HFF-Myc (cell line): ENCODE results near the gene TESMIN.

ENCODE experiments used
- DNase-seq: peaks from one replicate; pipeline ENCODE4 v3.0.0-alpha.2; 2011; ENCODE audit warnings: low read depth; ENCODE audit errors: extremely low read depth
- H3K4me3 ChIP-seq: replicated peaks from 2 replicates; pipeline ENCODE4 v1.5.1; 2011; ENCODE audit warnings: low read depth, mild to moderate bottlenecking, control low read depth, low read length
- TF ChIP-seq, protein P1 (sequence below): IDR thresholded peaks from 2 replicates; pipeline ENCODE4 v1.5.1; 2012; ENCODE audit warnings: mild to moderate bottlenecking, low read depth, low read length, control low read depth; ENCODE audit errors: missing control alignments

TESMIN gene

DNA sequence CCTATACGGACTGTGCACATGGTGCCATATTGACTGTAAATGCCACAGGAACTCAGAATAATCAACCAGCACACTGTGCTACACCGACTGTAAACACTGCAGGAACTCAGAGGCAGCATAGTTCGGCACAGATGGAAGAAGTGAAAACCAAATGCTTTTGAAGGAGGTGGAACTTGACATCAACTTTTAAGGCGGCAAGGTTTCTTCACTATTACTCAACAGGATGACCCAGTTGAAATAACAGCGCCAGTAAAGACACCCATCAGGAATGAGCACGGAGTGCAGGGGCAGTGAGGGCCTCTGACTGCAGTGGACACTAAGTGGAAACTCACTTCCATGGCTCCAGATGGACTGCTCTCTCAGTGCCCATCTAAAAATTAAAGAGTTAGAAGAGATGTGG, 15.7 kb downstream of the TESMIN start:
- H3K4me3 ChIP-seq = no peak overlapping the region
- DNase-seq = no peak
- TF ChIP-seq, protein P1, sequence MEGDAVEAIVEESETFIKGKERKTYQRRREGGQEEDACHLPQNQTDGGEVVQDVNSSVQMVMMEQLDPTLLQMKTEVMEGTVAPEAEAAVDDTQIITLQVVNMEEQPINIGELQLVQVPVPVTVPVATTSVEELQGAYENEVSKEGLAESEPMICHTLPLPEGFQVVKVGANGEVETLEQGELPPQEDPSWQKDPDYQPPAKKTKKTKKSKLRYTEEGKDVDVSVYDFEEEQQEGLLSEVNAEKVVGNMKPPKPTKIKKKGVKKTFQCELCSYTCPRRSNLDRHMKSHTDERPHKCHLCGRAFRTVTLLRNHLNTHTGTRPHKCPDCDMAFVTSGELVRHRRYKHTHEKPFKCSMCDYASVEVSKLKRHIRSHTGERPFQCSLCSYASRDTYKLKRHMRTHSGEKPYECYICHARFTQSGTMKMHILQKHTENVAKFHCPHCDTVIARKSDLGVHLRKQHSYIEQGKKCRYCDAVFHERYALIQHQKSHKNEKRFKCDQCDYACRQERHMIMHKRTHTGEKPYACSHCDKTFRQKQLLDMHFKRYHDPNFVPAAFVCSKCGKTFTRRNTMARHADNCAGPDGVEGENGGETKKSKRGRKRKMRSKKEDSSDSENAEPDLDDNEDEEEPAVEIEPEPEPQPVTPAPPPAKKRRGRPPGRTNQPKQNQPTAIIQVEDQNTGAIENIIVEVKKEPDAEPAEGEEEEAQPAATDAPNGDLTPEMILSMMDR = no peak

DNA sequence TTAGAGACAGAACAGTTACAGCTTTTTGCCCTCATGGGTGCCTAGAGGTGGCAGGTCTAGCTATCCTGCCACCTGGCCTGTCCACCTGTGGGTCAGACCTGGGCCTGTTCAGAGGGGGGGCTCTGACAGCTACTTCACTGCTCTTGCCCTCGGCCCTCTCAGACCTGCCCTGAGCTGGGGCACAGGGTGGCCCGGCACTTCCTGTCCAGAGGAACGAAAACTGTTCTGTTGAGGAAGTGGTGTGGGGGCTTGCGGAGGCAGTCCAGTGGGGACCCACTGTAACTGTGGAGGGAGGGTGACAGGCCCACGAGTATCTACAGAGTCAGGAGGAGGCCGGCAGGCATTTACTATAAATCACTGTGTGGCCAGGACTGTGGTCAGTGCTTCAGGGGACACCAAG, 16.2 kb downstream of the TESMIN start:
- TF ChIP-seq, protein P1 = no peak
- no peak for DNase-seq
- no peak overlapping the region for H3K4me3 ChIP-seq

DNA sequence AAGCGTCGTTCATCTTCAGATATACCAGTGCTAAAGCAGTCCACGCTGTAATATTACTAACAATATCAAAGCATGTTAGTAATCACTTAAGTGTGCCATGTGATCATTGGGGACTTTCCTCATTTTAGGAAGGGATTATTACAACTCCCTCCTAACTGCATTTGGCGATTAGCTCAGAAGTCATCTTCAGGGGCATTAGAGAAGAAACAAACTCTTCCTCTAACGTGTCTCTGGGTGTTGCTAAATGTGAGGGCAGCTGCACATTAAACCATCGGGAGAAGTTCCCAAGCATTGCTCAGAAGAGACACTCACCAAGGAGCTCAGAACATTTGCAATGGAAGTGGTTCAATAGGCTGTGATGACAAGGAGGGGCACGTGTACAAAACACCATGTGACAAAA, 17.2 kb downstream of the TESMIN start:
- no peak overlapping the region for H3K4me3 ChIP-seq
- DNase-seq = no peak
- TF ChIP-seq, protein P1 = no peak

DNA sequence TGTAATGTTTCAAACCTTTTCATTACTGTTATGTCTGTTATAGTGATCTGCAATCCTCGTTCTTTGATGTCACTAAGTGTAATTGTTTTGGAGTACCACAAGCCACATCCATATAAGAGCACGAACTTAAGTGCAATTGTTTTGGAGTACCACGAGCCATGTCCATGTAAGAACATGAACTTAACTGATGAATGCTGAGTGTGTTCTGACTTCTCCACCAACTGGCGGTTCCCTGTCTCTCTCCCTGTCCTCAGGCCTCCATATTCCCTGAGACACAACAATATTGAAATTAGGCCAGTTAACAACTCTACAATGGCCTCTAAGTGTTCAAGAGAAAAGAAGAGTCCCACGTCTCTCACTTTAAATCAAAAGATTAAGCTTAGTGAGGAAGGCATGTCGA, 23.5 kb downstream of the TESMIN start:
- DNase-seq = no peak
- H3K4me3 ChIP-seq = no peak overlapping the region
- TF ChIP-seq, protein P1 = no peak

DNA sequence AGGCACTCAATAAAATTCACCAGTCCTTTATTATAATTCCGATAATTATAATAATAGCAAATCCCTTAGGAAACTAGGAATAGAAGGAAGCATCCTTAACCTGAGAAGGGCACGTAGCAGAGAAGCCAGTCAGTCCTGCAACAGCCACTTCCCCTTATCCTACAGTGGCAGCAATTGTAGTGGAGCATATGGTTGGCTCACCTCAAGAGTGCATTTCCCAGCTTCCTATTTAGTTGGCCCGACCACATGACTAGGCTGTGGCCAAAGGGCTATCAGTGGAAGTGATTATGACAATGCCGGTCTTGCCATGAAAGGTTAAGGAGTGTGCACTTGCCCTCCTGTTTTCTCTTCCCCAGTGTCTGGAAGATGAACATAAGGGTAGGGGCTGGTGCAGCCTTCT, 27.0 kb downstream of the TESMIN start:
- DNase-seq = no peak
- no peak overlapping the region for H3K4me3 ChIP-seq
- TF ChIP-seq, protein P1 = no peak

DNA sequence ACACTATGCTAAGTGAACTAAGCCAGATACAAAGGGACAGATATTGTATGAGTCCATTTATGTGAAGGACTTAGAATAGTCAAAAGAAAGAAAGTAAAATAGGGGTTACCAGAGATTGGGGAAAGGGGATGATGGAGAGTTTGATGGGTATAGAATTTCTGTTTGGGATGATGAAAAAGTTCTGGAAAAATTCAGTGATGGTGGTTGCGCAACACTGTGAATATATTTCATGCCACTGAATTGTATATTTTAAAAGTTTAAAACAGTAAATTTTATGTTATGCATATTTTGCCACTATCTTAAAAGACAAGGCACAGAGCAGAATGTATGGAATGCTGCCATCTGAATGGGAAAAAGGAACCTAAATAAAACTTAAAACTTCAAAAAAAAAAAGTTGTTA, 29.2 kb downstream of the TESMIN start:
- DNase-seq = no peak
- H3K4me3 ChIP-seq = no peak overlapping the region
- TF ChIP-seq, protein P1 = no peak

DNA sequence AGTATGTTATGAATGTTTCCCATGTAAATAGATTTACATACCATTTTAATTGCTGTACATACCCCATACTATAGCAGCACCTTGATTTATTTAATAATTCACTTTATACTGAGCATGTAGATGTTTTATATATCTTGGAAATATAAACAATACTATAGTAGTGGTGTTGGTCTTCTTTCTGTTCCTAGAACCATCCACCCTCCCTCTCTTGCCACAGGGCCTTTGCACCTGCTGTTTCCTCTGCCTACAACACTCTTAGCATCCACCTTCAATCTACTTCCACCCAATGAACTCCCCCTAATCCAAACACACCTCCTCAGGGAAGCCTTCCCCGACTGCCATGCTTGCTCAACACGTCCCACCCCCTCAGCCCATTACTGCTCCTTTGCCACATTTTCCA, 30.2 kb downstream of the TESMIN start:
- no peak for DNase-seq
- TF ChIP-seq, protein P1 = no peak
- no peak overlapping the region for H3K4me3 ChIP-seq
